ENCODE results near the gene PTPRK. TPM values are rescaled to one million over a fixed set of nuclear protein-coding genes. Genes with fewer than 3 reads are reported as not detected.

Gene PTPRK
- total and polyA plus RNA-seq, 5 donors from 2014 or later, result 0.16 to 1.0 (median 0.45) TPM; not detected in 1

- H3K4me3 ChIP-seq (ENCODE audit: low read depth, low read length), result no peak overlapping the region
- Mint-ChIP-seq H3K4me3 (no peak overlapping the region), H3K4me1 (peaks cover 0 to 2% (median 0%) of the 10 kb centered on the region in 4 donors), H3K27me3 (no peaks in the 10 kb centered on the region), H3K27ac (no peak overlapping the region), H3K36me3 (no peaks in the 10 kb centered on the region), H3K9me3 (no peaks in the 10 kb centered on the region)
- H3K27ac ChIP-seq (ENCODE audit: insufficient read depth, low read length, poor library complexity, severe bottlenecking), result no peak overlapping the region
- no peaks in the 10 kb centered on the region for H3K27me3 ChIP-seq (ENCODE audit: control insufficient read depth, insufficient read depth, low read length)
- no peaks in the 10 kb centered on the region for H3K36me3 ChIP-seq (ENCODE audit: control insufficient read depth, insufficient read depth, low read length)
- H3K9me3 ChIP-seq (ENCODE audit: control insufficient read depth in 2 of 2, low read length in 2 of 2), result no peaks in the 10 kb centered on the region
- DNase-seq (no peak), ATAC-seq (ENCODE audit: low read depth in 2 of 2) (no peak)
- H3K4me1 ChIP-seq (ENCODE audit: control insufficient read depth, insufficient read depth, low read length, poor library complexity, severe bottlenecking), result no peaks in the 10 kb centered on the region
These were observed 457.4 kb downstream of the PTPRK start for GRCh38 chr6:128062882-128063603.

DNA sequence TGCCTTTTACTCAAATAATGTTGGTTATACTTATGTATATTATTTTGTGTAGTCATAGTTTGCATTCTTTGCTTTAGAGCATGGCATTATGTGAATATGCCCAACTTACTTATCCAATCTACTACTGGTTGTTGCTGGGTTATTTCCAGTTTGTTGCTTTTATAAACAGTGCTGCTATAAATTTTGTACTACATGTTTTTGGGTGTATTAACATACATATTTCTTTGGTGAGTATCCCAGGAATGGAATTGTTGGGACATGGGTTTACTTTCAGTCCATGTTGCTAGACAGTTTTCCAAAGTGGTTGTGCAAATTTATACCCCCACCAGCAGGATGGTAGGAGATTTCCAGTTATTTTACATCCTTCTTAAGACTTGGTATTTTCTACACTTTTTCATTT is 462.5 kb downstream of the PTPRK start:
- no peaks in the 10 kb centered on the region for H3K36me3 Mint-ChIP-seq
- no peaks in the 10 kb centered on the region for H3K9me3 Mint-ChIP-seq
- no peak for DNase-seq
- H3K4me1 Mint-ChIP-seq, result no peaks in the 10 kb centered on the region
- peaks cover 8% of the 10 kb centered on the region for H3K27me3 Mint-ChIP-seq
- Histone ChIP-seq H3K27me3 (ENCODE audit: control insufficient read depth, insufficient read depth, low read length) (no peaks in the 10 kb centered on the region), H3K4me3 (ENCODE audit: low read depth, low read length) (no peak overlapping the region), H3K36me3 (ENCODE audit: control insufficient read depth, insufficient read depth, low read length) (no peaks in the 10 kb centered on the region), H3K4me1 (ENCODE audit: control insufficient read depth, insufficient read depth, low read length, poor library complexity, severe bottlenecking) (no peaks in the 10 kb centered on the region), H3K27ac (ENCODE audit: insufficient read depth, low read length, poor library complexity, severe bottlenecking) (no peak overlapping the region), H3K9me3 (ENCODE audit: control insufficient read depth in 2 of 2, low read length in 2 of 2) (no peaks in the 10 kb centered on the region)
- H3K27ac Mint-ChIP-seq, result no peak overlapping the region
- no peak for ATAC-seq (ENCODE audit: low read depth in 2 of 2)
- H3K4me3 Mint-ChIP-seq, result no peak overlapping the region

- DNase-seq, result no peak
- no peaks in the 10 kb centered on the region for H3K9me3 ChIP-seq (ENCODE audit: control insufficient read depth in 2 of 2, low read length in 2 of 2)
- Mint-ChIP-seq H3K36me3 (no peaks in the 10 kb centered on the region), H3K9me3 (no peaks in the 10 kb centered on the region), H3K4me1 (no peaks in the 10 kb centered on the region), H3K4me3 (no peak overlapping the region), H3K27me3 (peaks cover 8% of the 10 kb centered on the region), H3K27ac (no peak overlapping the region)
- no peak overlapping the region for H3K4me3 ChIP-seq (ENCODE audit: low read depth, low read length)
- no peaks in the 10 kb centered on the region for H3K4me1 ChIP-seq (ENCODE audit: control insufficient read depth, insufficient read depth, low read length, poor library complexity, severe bottlenecking)
- no peaks in the 10 kb centered on the region for H3K36me3 ChIP-seq (ENCODE audit: control insufficient read depth, insufficient read depth, low read length)
- H3K27me3 ChIP-seq (ENCODE audit: control insufficient read depth, insufficient read depth, low read length), result no peaks in the 10 kb centered on the region
- ATAC-seq (ENCODE audit: low read depth in 2 of 2), result no peak
- no peak overlapping the region for H3K27ac ChIP-seq (ENCODE audit: insufficient read depth, low read length, poor library complexity, severe bottlenecking)
These were observed 462.9 kb downstream of the PTPRK start for GRCh38 chr6:128057541-128057940.

DNA sequence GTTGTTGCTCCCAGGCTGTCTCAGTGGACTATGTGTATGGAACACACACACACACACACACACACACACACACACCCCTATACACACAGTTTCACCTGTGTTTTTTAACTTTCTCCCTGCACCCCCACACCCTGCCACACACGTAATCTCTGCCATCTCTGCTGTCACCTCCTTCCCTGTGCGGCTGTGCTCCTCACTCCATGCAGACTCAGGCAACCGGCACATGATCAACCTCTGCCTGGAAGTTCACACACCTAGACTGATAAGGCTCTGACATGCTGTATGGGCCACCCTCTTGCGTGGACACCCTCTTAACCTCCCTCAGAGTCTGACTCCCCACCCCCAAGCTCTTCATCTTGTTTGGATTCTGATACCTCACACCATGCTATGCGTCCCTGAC is 467.3 kb downstream of the PTPRK start:
- DNase-seq, result no peak
- Mint-ChIP-seq H3K27ac (no peak overlapping the region), H3K4me3 (no peak overlapping the region), H3K27me3 (peaks cover 12% of the 10 kb centered on the region), H3K4me1 (no peaks in the 10 kb centered on the region), H3K9me3 (peaks cover 0 to 5% (median 0%) of the 10 kb centered on the region in 7 donors), H3K36me3 (no peaks in the 10 kb centered on the region)
- ATAC-seq (ENCODE audit: low read depth in 2 of 2), result no peak
- Histone ChIP-seq H3K9me3 (ENCODE audit: control insufficient read depth in 2 of 2, low read length in 2 of 2) (no peaks in the 10 kb centered on the region), H3K4me1 (ENCODE audit: control insufficient read depth, insufficient read depth, low read length, poor library complexity, severe bottlenecking) (no peaks in the 10 kb centered on the region), H3K4me3 (ENCODE audit: low read depth, low read length) (no peak overlapping the region), H3K27me3 (ENCODE audit: control insufficient read depth, insufficient read depth, low read length) (no peaks in the 10 kb centered on the region), H3K36me3 (ENCODE audit: control insufficient read depth, insufficient read depth, low read length) (no peaks in the 10 kb centered on the region), H3K27ac (ENCODE audit: insufficient read depth, low read length, poor library complexity, severe bottlenecking) (no peak overlapping the region)

DNA sequence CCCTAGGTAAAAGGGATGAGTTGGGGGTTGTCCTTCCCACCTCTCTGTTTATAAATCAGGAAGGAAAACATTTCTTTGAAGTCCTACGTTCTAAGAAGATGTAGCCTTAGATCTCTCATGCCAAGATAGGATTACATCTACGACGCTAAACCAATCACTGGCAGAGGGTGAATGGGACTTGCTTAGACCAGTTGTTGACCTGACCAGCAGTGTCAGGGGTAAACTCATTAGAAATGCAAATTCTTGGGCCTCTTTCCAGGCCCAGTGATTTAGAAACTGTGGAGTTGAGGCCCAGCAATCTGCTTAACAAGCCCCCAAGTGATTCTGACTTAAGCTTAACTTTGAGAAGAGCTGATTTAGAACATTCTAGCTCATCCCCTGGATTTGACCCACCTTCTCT is 472.4 kb downstream of the PTPRK start:
- DNase-seq (no peak), ATAC-seq (ENCODE audit: low read depth in 2 of 2) (no peak)
- Histone ChIP-seq H3K9me3 (ENCODE audit: control insufficient read depth in 2 of 2, low read length in 2 of 2) (no peaks in the 10 kb centered on the region), H3K27me3 (ENCODE audit: control insufficient read depth, insufficient read depth, low read length) (no peaks in the 10 kb centered on the region), H3K36me3 (ENCODE audit: control insufficient read depth, insufficient read depth, low read length) (no peaks in the 10 kb centered on the region), H3K4me3 (ENCODE audit: low read depth, low read length) (no peak overlapping the region), H3K27ac (ENCODE audit: insufficient read depth, low read length, poor library complexity, severe bottlenecking) (no peak overlapping the region), H3K4me1 (ENCODE audit: control insufficient read depth, insufficient read depth, low read length, poor library complexity, severe bottlenecking) (no peaks in the 10 kb centered on the region)
- H3K27me3 Mint-ChIP-seq, result peaks cover 4% of the 10 kb centered on the region
- H3K36me3 Mint-ChIP-seq, result no peaks in the 10 kb centered on the region
- H3K27ac Mint-ChIP-seq, result no peak overlapping the region
- peaks cover 0 to 5% (median 0%) of the 10 kb centered on the region in 7 donors for H3K9me3 Mint-ChIP-seq
- H3K4me1 Mint-ChIP-seq, result no peaks in the 10 kb centered on the region
- H3K4me3 Mint-ChIP-seq, result no peak overlapping the region

- ATAC-seq (ENCODE audit: low read depth in 2 of 2), result no peak
- no peaks in the 10 kb centered on the region for H3K36me3 ChIP-seq (ENCODE audit: control insufficient read depth, insufficient read depth, low read length)
- no peak overlapping the region for H3K27ac Mint-ChIP-seq
These were observed 474.4 kb downstream of the PTPRK start for GRCh38 chr6:128046033-128046432.

DNA sequence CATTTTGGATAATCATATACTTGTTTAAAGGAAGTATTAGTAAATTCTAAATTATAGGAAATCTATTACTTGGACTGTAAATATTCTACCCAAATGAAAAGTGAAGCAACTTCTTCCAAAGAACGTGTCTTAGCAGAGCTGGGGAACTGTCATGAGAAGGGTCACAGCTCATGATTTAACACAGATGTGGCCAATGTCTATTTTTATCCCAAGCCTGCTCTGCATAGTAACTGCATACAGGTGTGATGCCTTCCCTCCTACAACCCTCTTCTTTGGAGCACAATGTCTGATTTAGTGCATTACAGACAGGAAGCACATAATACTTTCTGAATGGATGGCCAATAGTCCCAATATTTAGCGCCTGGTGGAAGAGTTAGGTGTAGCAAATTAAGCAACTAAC is 480.9 kb downstream of the PTPRK start:
- Histone ChIP-seq H3K27ac (ENCODE audit: insufficient read depth, low read length, poor library complexity, severe bottlenecking) (no peak overlapping the region), H3K27me3 (ENCODE audit: control insufficient read depth, insufficient read depth, low read length) (no peaks in the 10 kb centered on the region), H3K4me3 (ENCODE audit: low read depth, low read length) (no peak overlapping the region), H3K4me1 (ENCODE audit: control insufficient read depth, insufficient read depth, low read length, poor library complexity, severe bottlenecking) (no peaks in the 10 kb centered on the region), H3K9me3 (ENCODE audit: control insufficient read depth in 2 of 2, low read length in 2 of 2) (no peaks in the 10 kb centered on the region), H3K36me3 (ENCODE audit: control insufficient read depth, insufficient read depth, low read length) (no peaks in the 10 kb centered on the region)
- Mint-ChIP-seq H3K36me3 (no peaks in the 10 kb centered on the region), H3K4me3 (no peak overlapping the region), H3K4me1 (no peaks in the 10 kb centered on the region), H3K9me3 (peaks cover 0 to 2% (median 0%) of the 10 kb centered on the region in 7 donors), H3K27me3 (no peaks in the 10 kb centered on the region), H3K27ac (no peak overlapping the region)
- DNase-seq (no peak), ATAC-seq (ENCODE audit: low read depth in 2 of 2) (no peak)

More at GRCh38 chr6:128046033-128046432, 474.4 kb downstream of the PTPRK start:
- H3K27ac ChIP-seq (ENCODE audit: insufficient read depth, low read length, poor library complexity, severe bottlenecking), result no peak overlapping the region
- H3K9me3 ChIP-seq (ENCODE audit: control insufficient read depth in 2 of 2, low read length in 2 of 2), result no peaks in the 10 kb centered on the region
- H3K27me3 Mint-ChIP-seq, result no peaks in the 10 kb centered on the region
- no peaks in the 10 kb centered on the region for H3K4me1 ChIP-seq (ENCODE audit: control insufficient read depth, insufficient read depth, low read length, poor library complexity, severe bottlenecking)
- no peaks in the 10 kb centered on the region for H3K4me1 Mint-ChIP-seq
- no peak overlapping the region for H3K4me3 ChIP-seq (ENCODE audit: low read depth, low read length)
- no peaks in the 10 kb centered on the region for H3K27me3 ChIP-seq (ENCODE audit: control insufficient read depth, insufficient read depth, low read length)
- H3K4me3 Mint-ChIP-seq, result no peak overlapping the region
- no peak for DNase-seq
- H3K36me3 Mint-ChIP-seq, result no peaks in the 10 kb centered on the region
- peaks cover 0 to 2% (median 0%) of the 10 kb centered on the region in 7 donors for H3K9me3 Mint-ChIP-seq
